ENCODE results near the gene PLAAT4. TPM values are rescaled to one million over a fixed set of nuclear protein-coding genes. Genes with fewer than 3 reads are reported as not detected.

Gene PLAAT4
- total and polyA plus RNA-seq, 2 of the 8 experiments (the other 6 are each of a cell fraction or from before 2014, with no cell fraction given), result 2.8 to 4.1 TPM

DNA sequence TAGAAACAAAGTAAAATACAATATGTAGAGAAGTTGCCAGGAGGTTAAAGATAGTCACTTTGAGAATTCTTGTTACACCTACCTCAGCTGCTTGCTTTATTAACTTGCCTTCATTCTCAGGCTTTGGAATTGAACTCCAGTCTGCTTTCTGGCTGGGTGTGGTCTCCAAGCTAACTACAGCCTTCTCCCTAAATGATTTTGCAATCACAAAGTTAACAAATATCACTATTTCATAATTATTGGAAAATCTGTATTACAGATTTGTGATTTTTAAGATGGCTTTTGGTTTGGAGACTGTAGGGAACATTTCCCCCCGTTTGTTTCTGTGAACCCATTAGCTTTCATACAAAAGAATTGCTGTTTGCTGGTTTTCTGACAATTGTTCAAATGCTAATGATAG, 47.8 kb upstream of the PLAAT4 start:
- FAIRE-seq (no peak), DNase-seq (ENCODE audit: low read depth in 1 of 2, low spot score in 2 of 2) (no peak)
- Histone ChIP-seq H2BK12ac (ENCODE audit: low read depth, low read length) (no peak overlapping the region), H3K79me2 (ENCODE audit: control insufficient read depth in 1 of 2, insufficient read depth in 2 of 2, low read length in 2 of 2) (no peaks in the 10 kb centered on the region), H2BK20ac (ENCODE audit: low read length) (peak overlapping the region; percentile 52; the same call in 1 of the 2 replicates), H3K4me3 (ENCODE audit: extremely low read depth in 1 of 4, insufficient read depth in 2 of 4, low read depth in 3 of 4, low read length in 4 of 4) (peak overlapping the region in 1 of 4 experiments; percentile 69; a peak in 2 of 8 replicates), H3K4me2 (ENCODE audit: insufficient read depth in 1 of 2, low read depth in 2 of 2, low read length in 2 of 2) (peak overlapping the region in 1 of 2 experiments; percentile 62; a peak in 2 of 4 replicates), H3K18ac (ENCODE audit: extremely low read depth, low read length) (no peak overlapping the region), H3K23ac (ENCODE audit: insufficient read length) (no peak overlapping the region), H4K8ac (ENCODE audit: extremely low read depth, insufficient read depth, low read length) (no peak overlapping the region), H3K4me1 (replicated peaks in 1 of 4; ENCODE audit: control insufficient read depth in 3 of 4, insufficient read depth in 4 of 4, low read length in 3 of 4) (peaks cover 6 to 10% (median 9%) of the 10 kb centered on the region in 4 experiments; a peak in 5 of 7 replicates), H2BK15ac (ENCODE audit: low read length) (no peak overlapping the region), H2AFZ (ENCODE audit: low read length) (no peak overlapping the region), H4K91ac (replicated peaks; ENCODE audit: insufficient read length, low read length) (no peak overlapping the region), H3K4ac (replicated peaks; ENCODE audit: insufficient read length, low read depth, low read length) (no peak overlapping the region), H4K5ac (ENCODE audit: insufficient read length, low read depth, low read length) (no peak overlapping the region), H3K9ac (replicated peaks in 1 of 4; ENCODE audit: extremely low read depth in 1 of 4, low read depth in 3 of 4, low read length in 3 of 4) (no peak overlapping the region), H3K14ac (ENCODE audit: insufficient read length) (no peak overlapping the region), H2BK5ac (ENCODE audit: low read depth, low read length) (no peak overlapping the region), H3K23me2 (ENCODE audit: low read depth, low read length) (peaks cover 7% of the 10 kb centered on the region; the same call in 1 of the 2 replicates), H4K20me1 (replicated peaks in 1 of 2; ENCODE audit: control insufficient read depth in 1 of 2, insufficient read depth in 2 of 2, low read length in 2 of 2) (no peaks in the 10 kb centered on the region), H3K9me3 (ENCODE audit: insufficient read depth in 2 of 2, low read depth in 1 of 2, low read length in 1 of 2) (peaks cover 12 to 23% of the 10 kb centered on the region in 2 experiments; a peak in 3 of 4 replicates), H3K27ac (ENCODE audit: low read depth, low read length) (no peak overlapping the region), H3K79me1 (ENCODE audit: low read depth, low read length) (no peaks in the 10 kb centered on the region), H3K36me3 (ENCODE audit: control insufficient read depth in 2 of 4, insufficient read depth in 4 of 4, low read length in 3 of 4) (peaks cover 0 to 8% (median 3%) of the 10 kb centered on the region in 4 experiments; a peak in 3 of 8 replicates), H3K56ac (replicated peaks; ENCODE audit: insufficient read length, low read depth, low read length) (no peak overlapping the region), H3K27me3 (replicated peaks in 1 of 4; ENCODE audit: control insufficient read depth in 3 of 4, extremely low read depth in 1 of 4, insufficient read depth in 3 of 4, low read length in 3 of 4) (no peaks in the 10 kb centered on the region; a peak in 1 of 7 replicates), H2AK5ac (ENCODE audit: low read depth, low read length) (no peak overlapping the region), H2BK120ac (replicated peaks; ENCODE audit: low read depth, low read length) (no peak overlapping the region)
- POLR2A ChIA-PET (ENCODE audit: partially characterized antibody), result interaction anchor here (0.7 to 1.6 kb wide), 3 partner anchors 8 to 41 kb away, joined by 3 to 4 read pairs (median 4); no protein-coding TSS in a partner anchor
- TF ChIP-seq POLR2AphosphoS5 (IDR thresholded peaks at IDR 0.05; ENCODE audit: low read depth, low read length) (no peak), CREB1 (IDR thresholded peaks at IDR 0.05) (no peak), KDM5A (IDR thresholded peaks at IDR 0.05; ENCODE audit: low read length) (no peak), TBP (IDR thresholded peaks at IDR 0.05; ENCODE audit: low read depth, low read length) (no peak), POU5F1 (IDR thresholded peaks at IDR 0.05; ENCODE audit: low read depth, low read length) (no peak), BCL11A (IDR thresholded peaks at IDR 0.05; ENCODE audit: low read depth in 2 of 2, low read length in 2 of 2) (no peak), CBX8 (IDR thresholded peaks at IDR 0.05; ENCODE audit: borderline replicate concordance, low read depth, low read length) (no peak), TAF1 (IDR thresholded peaks at IDR 0.05; ENCODE audit: low read depth, low read length) (no peak)
- TF ChIP-seq, protein P1, sequence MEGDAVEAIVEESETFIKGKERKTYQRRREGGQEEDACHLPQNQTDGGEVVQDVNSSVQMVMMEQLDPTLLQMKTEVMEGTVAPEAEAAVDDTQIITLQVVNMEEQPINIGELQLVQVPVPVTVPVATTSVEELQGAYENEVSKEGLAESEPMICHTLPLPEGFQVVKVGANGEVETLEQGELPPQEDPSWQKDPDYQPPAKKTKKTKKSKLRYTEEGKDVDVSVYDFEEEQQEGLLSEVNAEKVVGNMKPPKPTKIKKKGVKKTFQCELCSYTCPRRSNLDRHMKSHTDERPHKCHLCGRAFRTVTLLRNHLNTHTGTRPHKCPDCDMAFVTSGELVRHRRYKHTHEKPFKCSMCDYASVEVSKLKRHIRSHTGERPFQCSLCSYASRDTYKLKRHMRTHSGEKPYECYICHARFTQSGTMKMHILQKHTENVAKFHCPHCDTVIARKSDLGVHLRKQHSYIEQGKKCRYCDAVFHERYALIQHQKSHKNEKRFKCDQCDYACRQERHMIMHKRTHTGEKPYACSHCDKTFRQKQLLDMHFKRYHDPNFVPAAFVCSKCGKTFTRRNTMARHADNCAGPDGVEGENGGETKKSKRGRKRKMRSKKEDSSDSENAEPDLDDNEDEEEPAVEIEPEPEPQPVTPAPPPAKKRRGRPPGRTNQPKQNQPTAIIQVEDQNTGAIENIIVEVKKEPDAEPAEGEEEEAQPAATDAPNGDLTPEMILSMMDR (IDR thresholded peaks at IDR 0.05; ENCODE audit: control extremely low read depth in 1 of 3, insufficient read depth in 1 of 3, low read depth in 1 of 3, low read length in 3 of 3), result no peak
- TF ChIP-seq, protein P2, sequence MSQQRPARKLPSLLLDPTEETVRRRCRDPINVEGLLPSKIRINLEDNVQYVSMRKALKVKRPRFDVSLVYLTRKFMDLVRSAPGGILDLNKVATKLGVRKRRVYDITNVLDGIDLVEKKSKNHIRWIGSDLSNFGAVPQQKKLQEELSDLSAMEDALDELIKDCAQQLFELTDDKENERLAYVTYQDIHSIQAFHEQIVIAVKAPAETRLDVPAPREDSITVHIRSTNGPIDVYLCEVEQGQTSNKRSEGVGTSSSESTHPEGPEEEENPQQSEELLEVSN (IDR thresholded peaks at IDR 0.05), result no peak
- CTCF ChIA-PET (ENCODE audit: partially characterized antibody), result interaction anchor here (0.7 to 5.4 kb wide), 11 partner anchors 9 to 306 kb away, joined by 3 to 63 read pairs (median 3); partner anchors contain the start of gene LGALS12
- WGBS, 2 experiments (ENCODE audit: extremely low coverage in 1 of 2, insufficient coverage in 1 of 2, insufficient read length in 1 of 2, insufficient replicate concordance in 2 of 2, low coverage in 1 of 2, low lambda C conversion rate in 2 of 2, missing lambda C conversion rate in 1 of 2), result 70% methylated on average over 1 of the region's 1 CpG; no CpG with 5 or more reads in 1 of the 2 experiments

Measured in H1 (cell line).